Measurements from ENCODE around the gene GJA3. TPM values are rescaled to one million over a fixed set of nuclear protein-coding genes. Genes with fewer than 3 reads are reported as not detected.

GJA3 gene
- polyA plus RNA-seq, 1 experiment: 0.13 TPM

GRCh38 chr13:20132052-20132634 lies 28.7 kb downstream of the GJA3 start:
- Histone ChIP-seq H3K27me3 (ENCODE audit: control insufficient read depth, insufficient read depth, low read length) (peaks cover 2% of the 10 kb centered on the region), H3K4me3 (ENCODE audit: low read depth, low read length) (no peak overlapping the region), H3K36me3 (ENCODE audit: control insufficient read depth, insufficient read depth, low read length) (no peaks in the 10 kb centered on the region)
- no peak for TF ChIP-seq CTCF (IDR thresholded peaks at IDR 0.05; ENCODE audit: insufficient read depth, low read depth, low read length)
- no peak for DNase-seq (ENCODE audit: low read depth)
- ChIA-PET CTCF (interaction anchor here (1.3 kb wide), 1 partner anchor 27 kb away, joined by 3 read pairs; no protein-coding TSS in a partner anchor), POLR2A (no interaction called here)

GRCh38 chr13:20131057-20131832 lies 29.6 kb downstream of the GJA3 start:
- no peaks in the 10 kb centered on the region for H3K36me3 ChIP-seq (ENCODE audit: control insufficient read depth, insufficient read depth, low read length)
- DNase-seq (ENCODE audit: low read depth): no peak
- CTCF ChIA-PET: interaction anchor here (1.3 kb wide), 1 partner anchor 28 kb away, joined by 3 read pairs; no protein-coding TSS in a partner anchor
- no peaks in the 10 kb centered on the region; the same call in 1 of the 2 replicates for H3K27me3 ChIP-seq (ENCODE audit: control insufficient read depth, insufficient read depth, low read length)
- TF ChIP-seq CTCF (IDR thresholded peaks at IDR 0.05; ENCODE audit: insufficient read depth, low read depth, low read length): no peak
- no peak overlapping the region for H3K4me3 ChIP-seq (ENCODE audit: low read depth, low read length)
- POLR2A ChIA-PET: no interaction called here

GRCh38 chr13:20130652-20131051 lies 30.2 kb downstream of the GJA3 start:
- ChIA-PET CTCF (interaction anchor here (1.3 kb wide), 1 partner anchor 29 kb away, joined by 3 read pairs; no protein-coding TSS in a partner anchor), POLR2A (no interaction called here)
- DNase-seq (ENCODE audit: low read depth): no peak
- no peaks in the 10 kb centered on the region; the same call in 1 of the 2 replicates for H3K27me3 ChIP-seq (ENCODE audit: control insufficient read depth, insufficient read depth, low read length)
- H3K36me3 ChIP-seq (ENCODE audit: control insufficient read depth, insufficient read depth, low read length): no peaks in the 10 kb centered on the region
- no peak overlapping the region for H3K4me3 ChIP-seq (ENCODE audit: low read depth, low read length)
- no peak for TF ChIP-seq CTCF (IDR thresholded peaks at IDR 0.05; ENCODE audit: insufficient read depth, low read depth, low read length)

GRCh38 chr13:20130012-20130411 lies 30.8 kb downstream of the GJA3 start:
- Histone ChIP-seq H3K36me3 (ENCODE audit: control insufficient read depth, insufficient read depth, low read length) (no peaks in the 10 kb centered on the region), H3K27me3 (ENCODE audit: control insufficient read depth, insufficient read depth, low read length) (no peaks in the 10 kb centered on the region; the same call in 1 of the 2 replicates), H3K4me3 (ENCODE audit: low read depth, low read length) (no peak overlapping the region)
- TF ChIP-seq CTCF (IDR thresholded peaks at IDR 0.05; ENCODE audit: insufficient read depth, low read depth, low read length): no peak
- POLR2A ChIA-PET: no interaction called here
- no peak for DNase-seq (ENCODE audit: low read depth)
- CTCF ChIA-PET: no interaction called here

- no peak overlapping the region for H3K4me3 ChIP-seq (ENCODE audit: low read depth, low read length)
Measured at GRCh38 chr13:20129076-20129475, 31.8 kb downstream of the GJA3 start.

More at GRCh38 chr13:20129076-20129475, 31.8 kb downstream of the GJA3 start:
- ChIA-PET POLR2A (no interaction called here), CTCF (no interaction called here)
- TF ChIP-seq CTCF (IDR thresholded peaks at IDR 0.05; ENCODE audit: insufficient read depth, low read depth, low read length): no peak
- Histone ChIP-seq H3K36me3 (ENCODE audit: control insufficient read depth, insufficient read depth, low read length) (no peaks in the 10 kb centered on the region), H3K27me3 (ENCODE audit: control insufficient read depth, insufficient read depth, low read length) (no peaks in the 10 kb centered on the region; the same call in 1 of the 2 replicates)
- no peak for DNase-seq (ENCODE audit: low read depth)

Measured in BJ (cell line).